Measurements from ENCODE around the gene LMF1.

- TF ChIP-seq POLR2A (IDR thresholded peaks at IDR 0.05; ENCODE audit: low read depth, low read length) = no peak
- no peak for TF ChIP-seq PAX5 (IDR thresholded peaks at IDR 0.05; ENCODE audit: insufficient read depth, low read length, severe bottlenecking)
- no peak for TF ChIP-seq POLR2AphosphoS5 (IDR thresholded peaks at IDR 0.05; ENCODE audit: low read depth, low read length)
These were observed 29.8 kb upstream of the LMF1 start for GRCh38 chr16:1000608-1001007.

All from GM12891 (cell line).